Prostate gland (tissue), 2 donors: ENCODE data around the gene FAM174C.

Source experiments
- POLR2AphosphoS5 ChIP-seq: sonication (generic); formaldehyde crosslinking; IDR thresholded peaks from one replicate; pipeline ENCODE4 v1.6.1; 2017; ENCODE audit warnings: antibody characterized with exemption
- TF ChIP-seq, protein P1 (sequence below), 4 experiments: fragments of 200-600 bp in 2 of 4; fragments of 450-650 bp in 2 of 4; sonication (generic) in 2 of 4; IDR thresholded peaks; 1 replicate in 3 of 4; 2 replicates in 1 of 4; pipeline ENCODE4 v1.5.1; 2016 to 2019; ENCODE audit warnings: antibody characterized with exemption in 4 of 4, mild to moderate bottlenecking in 2 of 4, moderate library complexity in 2 of 4

DNA sequence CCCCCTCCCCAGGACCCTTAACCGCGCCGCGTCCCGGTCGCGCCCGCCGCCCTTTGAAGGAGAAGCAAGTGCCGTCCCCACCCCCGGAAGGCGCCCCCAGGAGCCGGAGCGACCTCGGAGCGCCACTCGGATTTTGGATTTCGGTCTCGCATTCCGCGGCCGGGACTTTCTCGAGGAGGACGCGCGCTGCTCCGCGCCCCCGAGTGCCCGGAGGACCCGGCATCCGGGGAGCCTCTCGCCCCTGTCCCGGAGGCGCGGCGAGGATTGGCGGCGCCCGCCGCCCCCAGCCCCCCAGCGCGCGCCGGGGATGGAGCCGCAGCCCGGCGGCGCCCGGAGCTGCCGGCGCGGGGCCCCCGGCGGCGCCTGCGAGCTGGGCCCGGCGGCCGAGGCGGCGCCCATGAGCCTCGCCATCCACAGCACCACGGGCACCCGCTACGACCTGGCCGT, 25.3 kb upstream of the FAM174C start:
- TF ChIP-seq, protein P1, sequence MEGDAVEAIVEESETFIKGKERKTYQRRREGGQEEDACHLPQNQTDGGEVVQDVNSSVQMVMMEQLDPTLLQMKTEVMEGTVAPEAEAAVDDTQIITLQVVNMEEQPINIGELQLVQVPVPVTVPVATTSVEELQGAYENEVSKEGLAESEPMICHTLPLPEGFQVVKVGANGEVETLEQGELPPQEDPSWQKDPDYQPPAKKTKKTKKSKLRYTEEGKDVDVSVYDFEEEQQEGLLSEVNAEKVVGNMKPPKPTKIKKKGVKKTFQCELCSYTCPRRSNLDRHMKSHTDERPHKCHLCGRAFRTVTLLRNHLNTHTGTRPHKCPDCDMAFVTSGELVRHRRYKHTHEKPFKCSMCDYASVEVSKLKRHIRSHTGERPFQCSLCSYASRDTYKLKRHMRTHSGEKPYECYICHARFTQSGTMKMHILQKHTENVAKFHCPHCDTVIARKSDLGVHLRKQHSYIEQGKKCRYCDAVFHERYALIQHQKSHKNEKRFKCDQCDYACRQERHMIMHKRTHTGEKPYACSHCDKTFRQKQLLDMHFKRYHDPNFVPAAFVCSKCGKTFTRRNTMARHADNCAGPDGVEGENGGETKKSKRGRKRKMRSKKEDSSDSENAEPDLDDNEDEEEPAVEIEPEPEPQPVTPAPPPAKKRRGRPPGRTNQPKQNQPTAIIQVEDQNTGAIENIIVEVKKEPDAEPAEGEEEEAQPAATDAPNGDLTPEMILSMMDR (IDR thresholded peaks at IDR 0.05), result peak in 2 of 4 experiments; percentile 19 to 20
- no peak for TF ChIP-seq POLR2AphosphoS5
